Daoy (cell line): ENCODE data around the gene PLXNB1. TPM values are rescaled to one million over a fixed set of nuclear protein-coding genes. Genes with fewer than 3 reads are reported as not detected.

Experiments used
- DNase-seq: peaks from one replicate; pipeline ENCODE4 v3.0.0-alpha.2; 2015; ENCODE audit warnings: low read depth
- total RNA-seq: library from RNA; depleted of rRNA; stranded (reverse); fragments of >200 nt; shearing (Covaris generic); gene quantifications from 2 replicates; pipeline ENCODE4 v1.2.3, GENCODE V29; 2014

The PLXNB1 gene
- total RNA-seq, 1 experiment from 2014 or later, result 11.5 TPM

GRCh38 chr3:48432411-48433371, 2.8 kb upstream of the PLXNB1 start:
- no peak for DNase-seq

- no peak for DNase-seq
Observed at GRCh38 chr3:48431224-48432029, 1.5 kb upstream of the PLXNB1 start.

GRCh38 chr3:48430708-48431101, 819 bp upstream of the PLXNB1 start:
- DNase-seq, result no peak

GRCh38 chr3:48429317-48429959, 448 bp downstream of the PLXNB1 start:
- DNase-seq, result peak; percentile 57

GRCh38 chr3:48428572-48429316, 1.1 kb downstream of the PLXNB1 start:
- DNase-seq, result peak; percentile 35

- no peak for DNase-seq
Observed at GRCh38 chr3:48428088-48428571, 1.8 kb downstream of the PLXNB1 start.

GRCh38 chr3:48427630-48427962, 2.3 kb downstream of the PLXNB1 start:
- DNase-seq, result no peak

- no peak for DNase-seq
Observed at GRCh38 chr3:48426944-48427629, 2.8 kb downstream of the PLXNB1 start.

- no peak for DNase-seq
Observed at GRCh38 chr3:48426401-48426909, 3.4 kb downstream of the PLXNB1 start.

GRCh38 chr3:48425281-48425812, 4.5 kb downstream of the PLXNB1 start:
- DNase-seq, result no peak

GRCh38 chr3:48423883-48424695, 5.8 kb downstream of the PLXNB1 start:
- DNase-seq, result no peak

GRCh38 chr3:48423241-48423882, 6.5 kb downstream of the PLXNB1 start:
- no peak for DNase-seq

GRCh38 chr3:48422681-48423080, 7.2 kb downstream of the PLXNB1 start:
- DNase-seq, result no peak

- DNase-seq, result no peak
Observed at GRCh38 chr3:48422272-48422671, 7.6 kb downstream of the PLXNB1 start.

GRCh38 chr3:48420561-48420960, 9.3 kb downstream of the PLXNB1 start:
- DNase-seq, result no peak

GRCh38 chr3:48419597-48419996, 10.3 kb downstream of the PLXNB1 start:
- no peak for DNase-seq

- no peak for DNase-seq
Observed at GRCh38 chr3:48419149-48419548, 10.7 kb downstream of the PLXNB1 start.

GRCh38 chr3:48418651-48419050, 11.2 kb downstream of the PLXNB1 start:
- no peak for DNase-seq

GRCh38 chr3:48418140-48418539, 11.7 kb downstream of the PLXNB1 start:
- DNase-seq, result no peak
